OCI-LY7 (cell line): ENCODE measurements around the gene C8B.

Source experiments
- EZH2phosphoT487 ChIP-seq: fragments of 200-600 bp; sonication (generic); IDR thresholded peaks from 2 replicates; pipeline ENCODE4 v1.6.1; 2018; ENCODE audit warnings: low read depth, borderline replicate concordance, mild to moderate bottlenecking, mixed run types, antibody characterized with exemption, low read length, moderate library complexity, mixed read lengths
- TF ChIP-seq, protein P1 (sequence below): fragments of 200-600 bp; sonication (generic); conservative IDR thresholded peaks from 2 replicates; pipeline ENCODE4 v1.5.1; 2014; ENCODE audit warnings: mild to moderate bottlenecking, antibody characterized with exemption, low read length, moderate library complexity, mixed read lengths

DNA sequence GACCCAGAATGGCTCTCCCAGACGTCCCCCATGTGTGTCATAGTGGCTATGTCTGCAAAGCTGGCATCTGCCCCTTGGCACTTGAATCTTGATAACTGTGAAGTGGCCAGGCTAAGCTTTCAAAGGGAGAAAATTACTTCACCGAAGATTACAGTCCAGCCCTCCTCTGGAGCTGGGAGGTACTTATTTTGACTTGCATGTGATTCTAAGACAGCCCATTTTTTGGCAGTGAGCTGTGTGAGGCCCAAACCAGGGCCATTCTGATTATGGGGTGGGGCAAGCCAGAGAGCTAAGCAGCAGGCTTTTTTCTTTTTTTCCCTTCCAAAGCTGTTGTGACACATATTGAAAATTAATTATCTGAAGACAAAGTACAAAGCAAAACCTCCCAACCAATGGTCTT, 42.1 kb upstream of the C8B start:
- TF ChIP-seq, protein P1, sequence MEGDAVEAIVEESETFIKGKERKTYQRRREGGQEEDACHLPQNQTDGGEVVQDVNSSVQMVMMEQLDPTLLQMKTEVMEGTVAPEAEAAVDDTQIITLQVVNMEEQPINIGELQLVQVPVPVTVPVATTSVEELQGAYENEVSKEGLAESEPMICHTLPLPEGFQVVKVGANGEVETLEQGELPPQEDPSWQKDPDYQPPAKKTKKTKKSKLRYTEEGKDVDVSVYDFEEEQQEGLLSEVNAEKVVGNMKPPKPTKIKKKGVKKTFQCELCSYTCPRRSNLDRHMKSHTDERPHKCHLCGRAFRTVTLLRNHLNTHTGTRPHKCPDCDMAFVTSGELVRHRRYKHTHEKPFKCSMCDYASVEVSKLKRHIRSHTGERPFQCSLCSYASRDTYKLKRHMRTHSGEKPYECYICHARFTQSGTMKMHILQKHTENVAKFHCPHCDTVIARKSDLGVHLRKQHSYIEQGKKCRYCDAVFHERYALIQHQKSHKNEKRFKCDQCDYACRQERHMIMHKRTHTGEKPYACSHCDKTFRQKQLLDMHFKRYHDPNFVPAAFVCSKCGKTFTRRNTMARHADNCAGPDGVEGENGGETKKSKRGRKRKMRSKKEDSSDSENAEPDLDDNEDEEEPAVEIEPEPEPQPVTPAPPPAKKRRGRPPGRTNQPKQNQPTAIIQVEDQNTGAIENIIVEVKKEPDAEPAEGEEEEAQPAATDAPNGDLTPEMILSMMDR = no peak
- TF ChIP-seq EZH2phosphoT487 = no peak
